Uterus (tissue), 2 donors: ENCODE measurements around the gene RABGAP1L.

Source experiments
- POLR2A ChIP-seq, 2 donors: fragments of 450-650 bp; IDR thresholded peaks; one replicate each; pipeline ENCODE4 v1.6.1; 2016; ENCODE audit warnings: antibody characterized with exemption in 2 of 2, mild to moderate bottlenecking in 1 of 2, moderate library complexity in 1 of 2
- TF ChIP-seq, protein P1 (sequence below), 4 experiments: fragments of 200-600 bp in 2 of 4; fragments of 450-650 bp in 2 of 4; sonication (generic) in 2 of 4; IDR thresholded peaks; one replicate each; pipeline ENCODE4 v1.5.1; 2016 to 2019; ENCODE audit warnings: antibody characterized with exemption in 4 of 4, mild to moderate bottlenecking in 2 of 4, moderate library complexity in 1 of 4

DNA sequence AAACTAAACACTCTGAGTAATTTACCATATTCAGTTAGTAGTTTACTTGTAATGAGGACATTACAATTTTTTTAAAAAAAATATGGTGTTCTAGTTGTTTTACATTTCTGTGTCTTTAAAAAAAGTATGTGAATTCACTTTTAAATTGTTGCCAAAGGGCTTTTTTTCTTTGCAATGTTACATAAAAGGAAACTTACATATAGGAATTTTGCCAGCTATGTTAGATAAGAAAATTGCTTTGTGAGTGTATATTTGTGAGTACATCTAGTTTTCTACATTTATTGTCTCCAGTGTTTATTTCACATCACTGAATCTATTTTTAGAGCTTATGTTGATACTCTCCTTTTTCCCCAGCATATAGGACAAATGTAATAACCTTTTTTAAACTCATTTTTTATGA is 495.2 kb downstream of the RABGAP1L start:
- TF ChIP-seq, protein P1, sequence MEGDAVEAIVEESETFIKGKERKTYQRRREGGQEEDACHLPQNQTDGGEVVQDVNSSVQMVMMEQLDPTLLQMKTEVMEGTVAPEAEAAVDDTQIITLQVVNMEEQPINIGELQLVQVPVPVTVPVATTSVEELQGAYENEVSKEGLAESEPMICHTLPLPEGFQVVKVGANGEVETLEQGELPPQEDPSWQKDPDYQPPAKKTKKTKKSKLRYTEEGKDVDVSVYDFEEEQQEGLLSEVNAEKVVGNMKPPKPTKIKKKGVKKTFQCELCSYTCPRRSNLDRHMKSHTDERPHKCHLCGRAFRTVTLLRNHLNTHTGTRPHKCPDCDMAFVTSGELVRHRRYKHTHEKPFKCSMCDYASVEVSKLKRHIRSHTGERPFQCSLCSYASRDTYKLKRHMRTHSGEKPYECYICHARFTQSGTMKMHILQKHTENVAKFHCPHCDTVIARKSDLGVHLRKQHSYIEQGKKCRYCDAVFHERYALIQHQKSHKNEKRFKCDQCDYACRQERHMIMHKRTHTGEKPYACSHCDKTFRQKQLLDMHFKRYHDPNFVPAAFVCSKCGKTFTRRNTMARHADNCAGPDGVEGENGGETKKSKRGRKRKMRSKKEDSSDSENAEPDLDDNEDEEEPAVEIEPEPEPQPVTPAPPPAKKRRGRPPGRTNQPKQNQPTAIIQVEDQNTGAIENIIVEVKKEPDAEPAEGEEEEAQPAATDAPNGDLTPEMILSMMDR (IDR thresholded peaks at IDR 0.05) = no peak
- no peak for TF ChIP-seq POLR2A (IDR thresholded peaks at IDR 0.05)
